OCI-LY7 (cell line): ENCODE results near the gene CRMP1.

Experiments used
- EZH2phosphoT487 ChIP-seq: fragments of 200-600 bp; sonication (generic); IDR thresholded peaks from 2 replicates; pipeline ENCODE4 v1.6.1; 2018; ENCODE audit warnings: low read depth, borderline replicate concordance, mild to moderate bottlenecking, mixed run types, antibody characterized with exemption, low read length, moderate library complexity, mixed read lengths
- TF ChIP-seq, protein P1 (sequence below): fragments of 200-600 bp; sonication (generic); conservative IDR thresholded peaks from 2 replicates; pipeline ENCODE4 v1.5.1; 2014; ENCODE audit warnings: mild to moderate bottlenecking, antibody characterized with exemption, low read length, moderate library complexity, mixed read lengths

DNA sequence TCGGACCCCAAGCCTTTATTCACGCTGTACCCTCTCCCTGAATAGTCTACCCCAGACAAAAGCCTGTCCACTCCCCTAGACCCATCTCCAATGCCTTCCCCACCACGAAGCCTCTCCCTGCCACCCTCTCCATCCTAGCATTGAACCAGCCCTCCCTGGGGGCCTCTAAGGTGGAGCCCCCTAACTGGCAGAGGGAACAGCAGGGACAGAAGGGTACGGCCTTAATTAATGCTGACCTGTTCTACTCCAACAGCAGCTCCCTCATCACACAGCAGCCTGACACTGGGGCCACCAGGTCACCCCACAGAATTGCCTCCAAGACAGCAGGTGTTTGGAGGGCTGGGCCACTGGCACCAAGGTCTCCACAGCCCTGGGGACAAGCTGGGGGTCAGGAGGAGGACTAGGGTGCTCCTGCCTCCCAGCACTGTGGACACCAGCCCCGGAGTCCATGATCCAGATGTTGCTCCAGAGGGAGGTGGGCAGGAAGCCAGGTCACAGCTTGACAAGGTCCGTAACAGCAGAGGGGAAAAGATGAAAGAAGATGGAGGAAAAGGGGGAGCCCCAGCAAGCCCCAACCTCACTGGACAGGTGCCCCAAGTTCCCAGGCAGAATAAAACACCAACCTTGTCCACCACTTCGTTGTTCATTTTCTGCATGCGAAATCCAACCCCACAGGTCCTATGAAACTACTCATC lies 3.7 kb downstream of the CRMP1 start:
- TF ChIP-seq, protein P1, sequence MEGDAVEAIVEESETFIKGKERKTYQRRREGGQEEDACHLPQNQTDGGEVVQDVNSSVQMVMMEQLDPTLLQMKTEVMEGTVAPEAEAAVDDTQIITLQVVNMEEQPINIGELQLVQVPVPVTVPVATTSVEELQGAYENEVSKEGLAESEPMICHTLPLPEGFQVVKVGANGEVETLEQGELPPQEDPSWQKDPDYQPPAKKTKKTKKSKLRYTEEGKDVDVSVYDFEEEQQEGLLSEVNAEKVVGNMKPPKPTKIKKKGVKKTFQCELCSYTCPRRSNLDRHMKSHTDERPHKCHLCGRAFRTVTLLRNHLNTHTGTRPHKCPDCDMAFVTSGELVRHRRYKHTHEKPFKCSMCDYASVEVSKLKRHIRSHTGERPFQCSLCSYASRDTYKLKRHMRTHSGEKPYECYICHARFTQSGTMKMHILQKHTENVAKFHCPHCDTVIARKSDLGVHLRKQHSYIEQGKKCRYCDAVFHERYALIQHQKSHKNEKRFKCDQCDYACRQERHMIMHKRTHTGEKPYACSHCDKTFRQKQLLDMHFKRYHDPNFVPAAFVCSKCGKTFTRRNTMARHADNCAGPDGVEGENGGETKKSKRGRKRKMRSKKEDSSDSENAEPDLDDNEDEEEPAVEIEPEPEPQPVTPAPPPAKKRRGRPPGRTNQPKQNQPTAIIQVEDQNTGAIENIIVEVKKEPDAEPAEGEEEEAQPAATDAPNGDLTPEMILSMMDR, result no peak
- no peak for TF ChIP-seq EZH2phosphoT487
